GM18511 (cell line): ENCODE data around the gene PHACTR1.

Experiments used
- ATAC-seq: cut with Tn5 transposase; IDR thresholded peaks from one replicate; pipeline ENCODE4 v1.9.1; 2021; ENCODE audit warnings: mild to moderate bottlenecking, moderate library complexity; ENCODE audit not compliant: unreplicated experiment

Gene PHACTR1

DNA sequence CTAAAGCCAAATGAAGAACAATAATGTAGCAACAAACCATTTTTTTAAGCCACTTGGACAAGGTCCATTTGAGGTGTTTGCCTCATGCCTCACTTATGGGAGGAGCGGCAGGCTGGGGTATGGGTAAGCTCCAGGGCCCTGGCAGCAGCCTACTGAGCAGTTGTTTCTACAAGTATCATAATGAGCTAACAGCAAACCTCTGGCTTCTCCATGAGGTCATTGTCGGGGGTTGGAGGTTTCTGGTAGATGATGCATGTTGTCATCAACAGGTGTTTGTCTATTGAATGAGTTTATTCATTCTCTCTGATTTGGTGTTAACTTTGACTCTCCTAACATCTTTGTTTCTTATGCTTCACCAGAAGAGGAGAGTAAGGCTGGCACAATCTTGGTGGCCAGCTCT, 461.1 kb downstream of the PHACTR1 start:
- ATAC-seq = no peak

- ATAC-seq = no peak
Measured at GRCh38 chr6:13178107-13178506, 461.5 kb downstream of the PHACTR1 start.

- ATAC-seq = no peak
Measured at GRCh38 chr6:13180538-13180937, 464.0 kb downstream of the PHACTR1 start.

DNA sequence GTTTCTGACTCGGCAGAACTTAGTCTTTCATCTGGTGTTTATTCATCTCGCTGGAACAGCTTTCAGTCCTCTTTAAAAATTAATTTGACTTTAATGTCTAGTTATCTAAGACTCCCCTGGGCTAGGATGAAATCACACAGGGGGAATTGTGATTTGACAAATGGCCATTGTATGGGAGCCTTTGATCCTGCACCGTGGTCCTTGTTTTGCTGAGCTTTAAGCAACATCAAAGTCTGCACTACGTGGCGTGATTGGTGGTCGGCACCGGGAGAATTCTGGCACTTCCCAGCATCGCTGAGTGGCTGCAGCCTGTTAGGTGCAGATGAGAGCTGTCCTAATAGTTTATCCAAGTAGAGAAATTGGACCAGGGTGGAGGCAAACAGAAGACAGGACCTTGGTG, 464.8 kb downstream of the PHACTR1 start:
- ATAC-seq = no peak

DNA sequence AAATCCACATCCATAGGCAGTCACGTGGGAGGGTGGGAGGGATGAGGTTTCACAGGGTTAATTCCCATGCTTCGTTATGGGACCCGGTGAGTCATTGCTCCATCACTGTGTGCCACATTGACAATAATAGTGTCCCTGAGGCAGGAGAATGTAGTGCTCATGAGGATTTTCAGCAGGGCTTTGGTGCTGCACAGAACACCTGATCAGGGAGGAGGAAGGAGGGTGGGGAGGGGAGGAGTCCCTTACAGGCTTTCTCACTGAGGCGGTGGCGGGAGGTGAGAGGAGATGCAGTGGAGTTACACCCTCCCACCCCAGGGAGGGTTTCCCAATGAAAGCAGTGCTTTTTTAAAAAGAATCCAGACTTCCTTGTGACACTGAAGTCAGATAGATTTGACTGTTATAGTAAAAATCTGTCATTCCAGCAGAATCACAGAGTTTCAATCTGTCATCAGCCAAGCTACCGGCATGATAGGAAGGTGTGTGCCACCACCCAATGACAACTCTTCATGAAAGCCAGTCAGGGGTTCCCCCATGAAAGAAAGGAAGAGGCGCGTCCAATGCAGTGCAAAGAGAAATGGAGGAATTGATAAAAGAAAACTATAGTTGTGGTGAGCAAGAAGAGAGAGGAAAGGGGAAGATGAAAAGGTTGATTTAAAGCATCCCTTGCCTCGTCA, 467.0 kb downstream of the PHACTR1 start:
- ATAC-seq = no peak

GRCh38 chr6:13184089-13184468, 467.5 kb downstream of the PHACTR1 start:
- ATAC-seq = no peak

DNA sequence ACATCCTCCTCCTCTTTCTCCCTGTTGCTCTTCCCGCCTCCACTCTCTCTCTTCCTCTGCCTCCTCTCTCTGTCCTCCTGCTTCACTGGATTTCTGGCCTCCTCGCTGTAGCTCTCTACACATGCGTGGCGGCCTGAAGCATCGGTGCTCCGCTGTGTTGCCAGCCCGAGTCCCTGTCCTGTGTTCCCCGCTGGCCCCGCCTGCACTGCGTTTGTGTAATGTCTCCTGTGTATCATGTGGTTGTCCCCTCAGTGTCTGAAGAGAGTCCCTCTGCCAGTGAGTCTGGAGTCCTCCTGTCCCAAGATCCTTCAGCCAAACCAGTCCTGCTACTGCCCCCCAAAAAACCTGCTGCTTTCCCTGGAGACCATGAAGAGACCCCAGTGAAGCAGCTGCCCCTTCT, 468.0 kb downstream of the PHACTR1 start:
- ATAC-seq = no peak

GRCh38 chr6:13186861-13187260, 470.3 kb downstream of the PHACTR1 start:
- ATAC-seq = no peak

DNA sequence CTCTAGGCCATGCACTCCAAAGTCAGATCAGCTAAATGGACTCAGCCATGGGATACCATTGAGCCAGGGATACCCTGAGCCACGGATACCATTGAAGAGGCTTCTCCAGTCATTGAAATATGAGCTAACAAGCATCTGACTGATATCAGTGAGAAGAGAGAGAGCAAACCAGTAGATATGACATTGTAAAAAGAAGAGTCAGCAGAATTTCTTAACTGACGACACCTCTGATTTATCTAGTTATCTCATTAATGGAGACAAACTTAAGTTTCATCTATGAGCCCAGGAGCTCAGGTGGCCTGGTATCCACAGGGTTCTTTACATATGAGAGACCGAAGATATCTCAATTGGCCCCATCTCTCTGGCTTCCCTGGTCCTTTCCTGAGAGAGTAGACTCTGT, 471.1 kb downstream of the PHACTR1 start:
- no peak for ATAC-seq

DNA sequence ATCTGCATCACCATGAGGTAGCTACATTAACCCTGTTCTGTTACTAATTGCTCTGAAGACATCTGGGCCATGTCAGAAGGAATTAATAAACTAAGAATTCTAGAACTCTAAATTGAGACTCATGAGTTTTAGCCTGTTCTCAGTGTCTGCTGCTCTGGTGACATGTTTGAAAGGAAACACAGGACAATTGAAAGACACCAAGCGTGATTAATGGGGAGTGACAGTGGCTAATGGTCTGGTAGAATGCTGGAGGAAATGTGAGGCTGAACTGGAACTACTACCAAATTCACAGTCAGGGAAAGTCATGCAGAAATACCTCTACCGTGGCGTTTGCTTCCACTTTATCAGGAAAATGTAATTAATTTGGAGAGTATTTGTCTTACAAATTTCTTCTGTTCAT, 471.7 kb downstream of the PHACTR1 start:
- ATAC-seq = no peak

- no peak for ATAC-seq
Measured at GRCh38 chr6:13189710-13190109, 473.1 kb downstream of the PHACTR1 start.

DNA sequence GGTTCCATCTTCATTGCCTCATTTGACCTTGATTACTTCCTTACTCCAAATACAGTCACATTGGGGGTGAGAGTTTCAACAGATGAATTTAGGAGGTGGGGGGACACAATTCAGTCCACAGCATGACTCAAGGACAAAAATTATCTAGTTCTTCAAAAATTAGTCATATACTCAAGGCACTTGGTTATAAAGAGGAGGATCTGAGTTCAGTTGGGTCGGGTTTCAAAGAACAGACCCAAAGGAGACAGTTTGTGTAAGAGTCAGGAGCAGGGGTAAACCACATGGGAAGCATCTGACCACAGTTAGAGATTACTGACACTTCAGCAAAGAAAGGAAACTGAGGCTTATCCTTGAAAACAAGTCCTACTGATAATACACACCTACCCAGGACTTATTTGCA, 473.8 kb downstream of the PHACTR1 start:
- no peak for ATAC-seq

DNA sequence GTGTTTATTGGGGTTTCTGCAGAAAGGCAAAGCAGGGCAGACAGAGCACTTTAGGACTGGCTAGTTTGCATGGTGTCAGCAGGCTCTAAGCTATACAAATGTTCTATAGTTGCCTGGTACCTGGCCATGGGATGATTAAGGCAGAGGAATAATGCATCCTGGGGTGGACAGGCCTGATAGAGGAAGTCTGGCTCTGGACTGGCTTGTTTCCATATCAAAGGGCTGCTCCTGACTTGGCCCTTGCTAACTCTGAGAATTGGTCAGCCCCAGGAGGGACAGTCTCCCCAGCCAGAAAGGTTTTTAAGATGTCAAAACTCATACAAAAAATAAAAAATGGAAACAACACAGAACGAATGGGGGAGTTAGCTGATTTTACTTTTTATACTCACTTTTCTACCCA, 474.9 kb downstream of the PHACTR1 start:
- no peak for ATAC-seq

GRCh38 chr6:13194852-13195251, 478.3 kb downstream of the PHACTR1 start:
- no peak for ATAC-seq

DNA sequence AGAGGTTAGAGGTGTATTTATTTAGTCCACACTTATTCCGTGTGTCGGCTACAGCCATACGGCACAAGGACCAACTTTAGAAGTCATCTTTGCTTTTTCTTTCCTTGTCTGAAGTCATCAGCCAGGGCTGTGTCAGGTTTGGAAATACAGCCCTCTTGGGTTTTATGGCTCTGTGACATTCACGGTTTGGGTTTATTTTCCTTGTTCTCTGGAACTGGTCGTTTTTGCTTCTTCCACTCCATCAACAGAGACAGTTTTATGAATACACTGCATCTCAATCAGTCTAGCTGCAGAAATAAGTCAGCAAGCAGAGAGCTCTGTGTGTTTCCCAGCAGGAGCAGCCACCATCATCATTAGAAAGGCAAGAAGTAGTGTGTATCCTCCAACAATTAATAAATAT, 479.2 kb downstream of the PHACTR1 start:
- no peak for ATAC-seq

- ATAC-seq = no peak
Measured at GRCh38 chr6:13198168-13198567, 481.6 kb downstream of the PHACTR1 start.

DNA sequence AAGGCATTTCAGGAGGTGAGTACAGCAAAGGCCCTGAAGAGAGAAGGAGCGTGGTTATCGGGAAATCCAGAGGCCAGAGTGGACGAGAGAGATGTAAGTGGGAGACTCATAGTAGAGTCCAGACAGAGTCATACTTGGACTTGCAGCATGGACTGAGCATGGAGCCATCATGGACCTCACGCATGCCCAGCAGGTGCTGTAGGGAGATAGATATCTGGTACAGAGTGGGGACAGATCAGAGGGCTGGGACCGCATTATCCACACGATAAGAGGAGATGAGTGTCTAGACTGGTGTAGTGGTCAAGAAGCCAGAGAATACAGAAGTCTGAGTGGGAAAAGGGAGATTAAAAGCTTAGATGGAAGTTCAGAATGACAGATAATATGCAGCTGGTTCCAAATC, 484.8 kb downstream of the PHACTR1 start:
- ATAC-seq = no peak

DNA sequence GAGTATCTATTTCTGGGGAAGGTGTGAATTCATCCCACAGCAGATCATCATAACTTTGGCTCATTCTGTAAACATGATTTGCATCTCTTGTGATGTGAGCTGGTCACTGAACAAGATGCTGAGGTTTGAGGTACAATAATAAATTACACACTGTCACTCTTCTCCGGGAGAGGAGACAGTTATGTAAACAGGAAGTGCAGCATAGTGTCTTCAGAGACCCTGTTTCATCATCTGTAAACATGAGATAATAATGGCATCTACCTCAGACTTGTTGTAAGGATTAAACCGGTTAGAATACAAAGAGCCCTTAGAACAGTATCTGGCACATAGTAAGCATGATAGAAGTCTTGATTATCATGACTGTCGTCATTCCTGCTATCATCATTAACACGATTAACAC, 486.6 kb downstream of the PHACTR1 start:
- no peak for ATAC-seq

GRCh38 chr6:13205106-13205505, 488.5 kb downstream of the PHACTR1 start:
- ATAC-seq = no peak

DNA sequence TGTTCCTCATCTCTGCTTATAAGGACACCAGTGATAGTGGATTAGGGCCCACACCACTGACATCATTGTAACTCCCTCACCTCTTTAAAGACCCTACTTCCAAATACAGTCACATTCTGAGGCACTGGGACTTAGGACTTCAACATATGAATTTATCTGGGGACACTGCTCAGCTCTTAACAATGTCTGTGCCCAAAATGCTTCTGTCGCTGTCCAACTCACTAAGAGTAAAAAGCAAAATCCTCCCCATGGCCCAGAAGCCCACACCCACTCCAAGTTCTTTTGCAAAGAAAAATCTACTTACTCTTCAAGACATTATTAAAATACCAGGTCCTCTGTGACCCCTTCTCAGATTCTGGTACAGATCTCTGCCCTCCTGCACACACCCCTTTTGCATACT, 495.5 kb downstream of the PHACTR1 start:
- ATAC-seq = no peak

DNA sequence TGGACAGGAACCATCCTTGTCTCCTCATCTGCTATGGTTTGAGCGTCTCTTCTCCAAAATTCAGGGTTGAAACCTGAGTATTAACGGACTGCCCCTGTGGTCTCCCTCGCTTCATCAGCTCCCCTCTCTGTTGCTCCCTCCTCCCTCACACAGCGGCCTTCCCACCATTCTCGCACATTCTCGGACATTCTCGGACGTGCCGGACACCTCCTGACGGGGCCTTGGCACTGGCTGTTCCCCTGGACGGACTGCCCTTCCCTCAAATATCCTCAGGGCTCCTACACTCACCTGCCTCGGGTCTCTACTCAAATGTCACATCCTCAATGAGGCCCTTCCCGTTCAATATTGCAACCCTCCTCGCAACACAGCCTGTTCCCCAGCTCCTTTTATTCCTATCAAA, 496.0 kb downstream of the PHACTR1 start:
- ATAC-seq = no peak

GRCh38 chr6:13215390-13215789, 498.8 kb downstream of the PHACTR1 start:
- no peak for ATAC-seq

DNA sequence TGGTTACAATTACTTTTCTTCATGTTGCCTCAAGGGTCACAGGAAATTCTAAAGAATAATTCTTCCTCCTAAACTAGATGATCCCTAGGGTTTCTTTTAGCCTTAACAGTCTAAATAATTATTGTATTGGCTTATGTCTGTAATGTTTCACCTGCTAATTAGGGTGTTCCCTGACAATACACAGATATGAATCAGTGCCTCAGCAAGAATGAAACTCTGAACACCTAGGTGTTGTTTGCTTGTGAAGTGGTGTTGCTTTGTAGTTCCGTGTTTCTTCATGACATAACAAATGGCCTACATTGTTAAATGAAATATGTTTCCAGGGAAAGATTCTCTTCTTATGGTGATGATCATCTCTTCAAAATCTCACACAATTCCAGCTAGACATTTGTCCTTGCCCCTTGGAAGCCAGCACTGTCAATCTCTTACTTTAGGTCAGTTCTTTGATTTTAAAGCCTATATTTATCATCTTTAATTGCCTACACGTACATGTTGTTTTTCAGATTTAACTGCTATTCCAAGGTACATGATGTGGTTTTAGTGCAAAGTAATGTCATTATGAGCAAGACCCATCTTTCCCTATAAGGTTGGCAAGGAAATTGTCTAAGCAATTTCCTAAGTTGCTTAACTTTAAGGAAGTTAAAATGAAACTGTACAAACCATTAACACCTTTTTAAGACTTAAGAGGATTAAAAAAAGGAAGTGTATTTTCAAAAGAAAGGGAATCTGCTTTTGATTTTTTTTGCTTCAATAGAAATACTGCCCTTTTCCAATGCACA, 499.9 kb downstream of the PHACTR1 start:
- ATAC-seq = no peak
